Endothelial cell of umbilical vein (primary cell): ENCODE data around the gene ASB13. TPM values are rescaled to one million over a fixed set of nuclear protein-coding genes. Genes with fewer than 3 reads are reported as not detected.

Source experiments
- BruUV-seq: library from RNA; stranded (reverse); fragments of 400-500 nt; replicated peaks from 2 replicates; lab custom pipeline; 2021; lab: Mats Ljungman, UMichigan
- CTCF ChIA-PET: fragments of 300-600, 350-600 bp; sonication (Branson Sonifier 250); formaldehyde crosslinking; loops from one replicate; lab custom pipeline; 2021; ENCODE audit warnings: antibody characterized with exemption, inconsistent platforms; lab: Charles Lee
- POLR2A ChIA-PET: fragments of 300-600, 350-600 bp; sonication (Branson Sonifier 250); formaldehyde crosslinking; loops from one replicate; lab custom pipeline; 2021; ENCODE audit warnings: antibody characterized with exemption, inconsistent platforms; lab: Charles Lee
- DNase-seq: peaks from one replicate; pipeline ENCODE4 v3.0.0-alpha.2; 2011; ENCODE audit warnings: low read depth, low spot score
- FAIRE-seq: peaks from 2 replicates; lab custom pipeline; 2011; peaks lifted over from hg19 to GRCh38; lab: Jason Lieb, UNC
- H2AFZ ChIP-seq: 2 replicates; pipeline ENCODE4 v1.6.0; 2012; ENCODE audit warnings: low read depth, low read length, control low read depth, inconsistent platforms
- H3K27ac ChIP-seq: 2 replicates; pipeline ENCODE4 v1.5.1; 2011; ENCODE audit warnings: low read depth, mild to moderate bottlenecking, control low read depth, low read length, moderate library complexity; ENCODE audit not compliant: insufficient read depth
- H3K27me3 ChIP-seq, 2 experiments: 2 replicates each; pipeline versions ENCODE4 v1.6.0 to v1.6.1; 2011; ENCODE audit warnings: low read length in 2 of 2, mixed read lengths in 1 of 2; ENCODE audit not compliant: control insufficient read depth in 2 of 2, insufficient read depth in 2 of 2
- H3K36me3 ChIP-seq, 2 experiments: 2 replicates in 1 of 2; 3 replicates in 1 of 2; pipeline ENCODE4 v1.5.1; 2011; ENCODE audit warnings: low read length in 2 of 2, mild to moderate bottlenecking in 1 of 2, moderate library complexity in 1 of 2; ENCODE audit not compliant: control insufficient read depth in 2 of 2, insufficient read depth in 2 of 2; ENCODE audit errors: extremely low read depth in 1 of 2
- H3K4me1 ChIP-seq: 3 replicates; pipeline ENCODE4 v1.5.1; 2011; ENCODE audit warnings: mild to moderate bottlenecking, low read length; ENCODE audit not compliant: control insufficient read depth, insufficient read depth; ENCODE audit errors: extremely low read depth
- H3K4me2 ChIP-seq: 2 replicates; pipeline ENCODE4 v1.6.1; 2011; ENCODE audit warnings: low read length, control low read depth, mixed read lengths; ENCODE audit not compliant: insufficient read depth
- H3K4me3 ChIP-seq, 3 experiments: fragments of 200-600 bp in 1 of 3; sonication (generic), shearing (Covaris generic) in 1 of 3; replicated peaks in 1 of 3; 2 replicates each; pipeline ENCODE4 v1.5.1; 2011 to 2016; ENCODE audit warnings: control low read depth in 3 of 3, low read length in 3 of 3, mild to moderate bottlenecking in 2 of 3, inconsistent platforms in 1 of 3, low read depth in 1 of 3, moderate library complexity in 1 of 3; ENCODE audit not compliant: insufficient read depth in 1 of 3
- H3K79me2 ChIP-seq: 2 replicates; pipeline ENCODE4 v1.6.0; 2012; ENCODE audit warnings: low read length, inconsistent platforms; ENCODE audit not compliant: control insufficient read depth, insufficient read depth
- H3K9ac ChIP-seq: replicated peaks from 2 replicates; pipeline ENCODE3; 2011; ENCODE audit warnings: low read length, control low read depth; ENCODE audit not compliant: insufficient read depth; ENCODE audit errors: extremely low read depth
- H3K9me1 ChIP-seq: replicated peaks from 3 replicates; pipeline ENCODE4 v1.6.0; 2011; ENCODE audit warnings: mild to moderate bottlenecking, low read length; ENCODE audit not compliant: control insufficient read depth, insufficient read depth; ENCODE audit errors: extremely low read depth
- H3K9me3 ChIP-seq: replicated peaks from 2 replicates; pipeline ENCODE4 v1.5.1; 2012; ENCODE audit warnings: low read length, inconsistent platforms; ENCODE audit not compliant: control insufficient read depth, insufficient read depth
- H4K20me1 ChIP-seq: replicated peaks from 2 replicates; pipeline ENCODE3; 2011; ENCODE audit warnings: mild to moderate bottlenecking, low read length; ENCODE audit not compliant: control insufficient read depth, insufficient read depth; ENCODE audit errors: extremely low read depth
- EZH2 ChIP-seq: IDR thresholded peaks from 2 replicates; pipeline ENCODE4 v1.6.1; 2012; ENCODE audit warnings: borderline replicate concordance, low read depth, mild to moderate bottlenecking, moderate library complexity, low read length, inconsistent platforms; ENCODE audit not compliant: severe bottlenecking
- FOS ChIP-seq: IDR thresholded peaks from 2 replicates; pipeline ENCODE4 v1.6.1; 2011; ENCODE audit warnings: mild to moderate bottlenecking, low read length, moderate library complexity, borderline replicate concordance; ENCODE audit not compliant: insufficient read depth
- GATA2 ChIP-seq: IDR thresholded peaks from 2 replicates; pipeline ENCODE4 v1.7.0; 2011; ENCODE audit warnings: low read depth, mild to moderate bottlenecking, moderate library complexity, mixed read lengths, low read length; ENCODE audit not compliant: insufficient read length, insufficient read depth
- JUN ChIP-seq: IDR thresholded peaks from 2 replicates; pipeline ENCODE4 v1.6.1; 2011; ENCODE audit warnings: borderline replicate concordance, low read depth; ENCODE audit not compliant: insufficient read length, insufficient read depth
- MYC ChIP-seq: IDR thresholded peaks from one replicate; pipeline ENCODE4 v1.6.1; 2011; ENCODE audit warnings: mild to moderate bottlenecking, low read depth, low read length
- POLR2A ChIP-seq: IDR thresholded peaks from 2 replicates; pipeline ENCODE4 v1.6.1; 2012; ENCODE audit warnings: low read depth, mild to moderate bottlenecking, control low read depth, low read length
- POLR2AphosphoS5 ChIP-seq: IDR thresholded peaks from 2 replicates; pipeline ENCODE4 v1.6.1; 2012; ENCODE audit warnings: low read depth, mild to moderate bottlenecking, control low read depth, low read length, moderate library complexity; ENCODE audit not compliant: insufficient read depth
- dilution Hi-C: fragments of 300-500 bp; cut with MboI; formaldehyde crosslinking; loops from one replicate; pipeline ENCODE4 v1.15.0; 2019; ENCODE audit warnings: low sequenced_read_pairs; ENCODE audit not compliant: extremely low pct_ligation_motif_present
- intact Hi-C: fragments of 100-400 bp; cut with micrococcal nuclease; formaldehyde crosslinking; loops from one replicate; pipeline ENCODE4 v1.10.0; 2022
- polyA plus RNA-seq, 4 experiments: library from polyadenylated mRNA; depleted of rRNA in 3 of 4; stranded (reverse) in 3 of 4; unstranded in 1 of 4; fragments of >200 nt; gene quantifications; 2 replicates each; pipeline versions ENCODE4 v1.2.1 to v1.2.3, GENCODE V29; 2011 to 2012; ENCODE audit warnings: missing spikeins in 1 of 4
- total RNA-seq: library from RNA; stranded (reverse); gene quantifications from 2 replicates; pipeline ENCODE4 v1.2.3, GENCODE V29; 2021
- TF ChIP-seq, protein P1 (sequence below), 2 donors: IDR thresholded peaks; 1 replicate in 1 of 2; 2 replicates in 1 of 2; pipeline ENCODE4 v1.5.1; 2011; ENCODE audit warnings: low read length in 2 of 2, mild to moderate bottlenecking in 2 of 2, moderate library complexity in 2 of 2, control low read depth in 1 of 2, inconsistent platforms in 1 of 2, low read depth in 1 of 2; ENCODE audit not compliant: insufficient read depth in 1 of 2; ENCODE audit errors: extremely low read depth in 1 of 2
- TF ChIP-seq, protein P2 (sequence below): IDR thresholded peaks from 2 replicates; pipeline ENCODE4 v1.6.1; 2011; ENCODE audit not compliant: insufficient read depth, insufficient read length

The ASB13 gene
- total and polyA plus RNA-seq, 2 donors (not counting 3 experiments of a cell fraction or from before 2014, with no cell fraction given): 6.3 to 7.3 TPM

DNA sequence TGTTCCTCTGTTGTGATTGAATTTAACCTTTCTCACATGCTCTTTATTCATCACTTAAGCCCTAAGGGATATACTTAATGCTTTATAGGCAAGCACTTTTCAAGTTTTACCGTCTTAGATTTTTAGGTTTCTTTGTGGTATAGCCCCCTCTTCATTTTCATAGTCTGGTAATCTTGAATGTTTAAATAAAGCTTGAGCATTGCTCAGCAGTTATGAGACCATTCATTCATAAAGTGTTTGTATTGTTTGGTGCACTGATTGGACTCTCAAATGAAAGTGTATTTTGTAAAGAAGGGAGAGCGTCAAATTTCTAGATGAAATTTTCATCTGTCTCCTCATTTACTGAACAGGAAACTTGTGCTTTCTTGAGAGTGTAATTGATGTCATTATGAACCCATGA is 43.5 kb upstream of the ASB13 start:
- ChIA-PET CTCF (interaction anchor here (1.1 kb wide), 1 partner anchor 9 kb away, joined by 3 read pairs; no protein-coding TSS in a partner anchor), POLR2A (no interaction called here)
- dilution Hi-C loops: no loop called here
- no peak for FAIRE-seq
- Histone ChIP-seq H3K79me2 (peaks cover 57% of the 10 kb centered on the region), H3K9me1 (no peaks in the 10 kb centered on the region), H3K27me3 (no peaks in the 10 kb centered on the region), H3K9me3 (no peaks in the 10 kb centered on the region), H3K36me3 (no peaks in the 10 kb centered on the region), H3K4me1 (no peaks in the 10 kb centered on the region), H3K27ac (no peak overlapping the region), H3K4me2 (no peak overlapping the region), H3K9ac (no peak overlapping the region), H3K4me3 (no peak overlapping the region), H2AFZ (no peak overlapping the region), H4K20me1 (no peaks in the 10 kb centered on the region)
- TF ChIP-seq FOS: no peak
- TF ChIP-seq POLR2AphosphoS5: no peak
- no peak for TF ChIP-seq MYC
- no TSS peak for BruUV-seq
- no peak for DNase-seq
- intact Hi-C loops: no loop called here

DNA sequence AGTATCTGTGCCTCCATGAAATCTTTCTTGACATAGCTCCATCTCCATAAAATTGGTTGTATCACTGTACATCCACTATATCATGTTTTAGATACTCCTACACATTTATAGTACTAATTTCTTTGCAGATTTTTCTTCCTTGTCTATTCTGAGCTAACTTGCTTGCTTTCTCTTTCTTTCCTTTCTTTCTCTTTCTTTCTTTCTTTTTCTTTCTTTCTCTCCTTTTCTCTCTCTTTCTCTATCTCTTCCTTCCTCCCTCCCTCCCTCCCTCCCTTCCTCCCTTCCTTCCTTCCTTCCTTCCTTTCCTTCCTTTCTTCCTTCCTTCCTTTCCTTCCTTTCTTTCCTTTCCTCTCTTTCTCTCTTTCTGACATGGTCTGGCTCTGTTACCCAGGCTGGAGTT is 42.0 kb upstream of the ASB13 start:
- no peak overlapping the region for H3K9ac ChIP-seq
- H2AFZ ChIP-seq: no peak overlapping the region
- no peak overlapping the region for H3K27ac ChIP-seq
- no peaks in the 10 kb centered on the region for H3K36me3 ChIP-seq
- TF ChIP-seq POLR2A: no peak
- TF ChIP-seq POLR2AphosphoS5: no peak
- no peak for TF ChIP-seq JUN
- TF ChIP-seq EZH2: no peak
- no peak for TF ChIP-seq MYC
- no peak for TF ChIP-seq GATA2
- TF ChIP-seq, protein P1, sequence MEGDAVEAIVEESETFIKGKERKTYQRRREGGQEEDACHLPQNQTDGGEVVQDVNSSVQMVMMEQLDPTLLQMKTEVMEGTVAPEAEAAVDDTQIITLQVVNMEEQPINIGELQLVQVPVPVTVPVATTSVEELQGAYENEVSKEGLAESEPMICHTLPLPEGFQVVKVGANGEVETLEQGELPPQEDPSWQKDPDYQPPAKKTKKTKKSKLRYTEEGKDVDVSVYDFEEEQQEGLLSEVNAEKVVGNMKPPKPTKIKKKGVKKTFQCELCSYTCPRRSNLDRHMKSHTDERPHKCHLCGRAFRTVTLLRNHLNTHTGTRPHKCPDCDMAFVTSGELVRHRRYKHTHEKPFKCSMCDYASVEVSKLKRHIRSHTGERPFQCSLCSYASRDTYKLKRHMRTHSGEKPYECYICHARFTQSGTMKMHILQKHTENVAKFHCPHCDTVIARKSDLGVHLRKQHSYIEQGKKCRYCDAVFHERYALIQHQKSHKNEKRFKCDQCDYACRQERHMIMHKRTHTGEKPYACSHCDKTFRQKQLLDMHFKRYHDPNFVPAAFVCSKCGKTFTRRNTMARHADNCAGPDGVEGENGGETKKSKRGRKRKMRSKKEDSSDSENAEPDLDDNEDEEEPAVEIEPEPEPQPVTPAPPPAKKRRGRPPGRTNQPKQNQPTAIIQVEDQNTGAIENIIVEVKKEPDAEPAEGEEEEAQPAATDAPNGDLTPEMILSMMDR (IDR thresholded peaks at IDR 0.05; ENCODE audit: extremely low read depth in 1 of 2, insufficient read depth in 1 of 2, low read depth in 1 of 2, low read length in 2 of 2): no peak
- TF ChIP-seq FOS: no peak
- TF ChIP-seq, protein P2, sequence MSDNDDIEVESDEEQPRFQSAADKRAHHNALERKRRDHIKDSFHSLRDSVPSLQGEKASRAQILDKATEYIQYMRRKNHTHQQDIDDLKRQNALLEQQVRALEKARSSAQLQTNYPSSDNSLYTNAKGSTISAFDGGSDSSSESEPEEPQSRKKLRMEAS: no peak
- dilution Hi-C loops: no loop called here
- DNase-seq: no peak
- ChIA-PET POLR2A (no interaction called here), CTCF (interaction anchor here (1.1 kb wide), 1 partner anchor 18 kb away, joined by 3 read pairs; no protein-coding TSS in a partner anchor)
- intact Hi-C loops: no loop called here
- no peak overlapping the region for H3K4me3 ChIP-seq
- no peaks in the 10 kb centered on the region for H3K4me1 ChIP-seq
- no peaks in the 10 kb centered on the region for H4K20me1 ChIP-seq
- FAIRE-seq: no peak
- H3K79me2 ChIP-seq: peaks cover 52% of the 10 kb centered on the region
- BruUV-seq: no TSS peak
- H3K4me2 ChIP-seq: no peak overlapping the region
- no peaks in the 10 kb centered on the region for H3K9me1 ChIP-seq
- H3K27me3 ChIP-seq: no peaks in the 10 kb centered on the region
- H3K9me3 ChIP-seq: no peaks in the 10 kb centered on the region
